Islet precursor cell (in vitro differentiated cells): ENCODE results near the gene DRC1.

ENCODE experiments used
- DNase-seq: peaks from one replicate; pipeline ENCODE4 v3.0.0-alpha.2; 2018

Gene DRC1

DNA sequence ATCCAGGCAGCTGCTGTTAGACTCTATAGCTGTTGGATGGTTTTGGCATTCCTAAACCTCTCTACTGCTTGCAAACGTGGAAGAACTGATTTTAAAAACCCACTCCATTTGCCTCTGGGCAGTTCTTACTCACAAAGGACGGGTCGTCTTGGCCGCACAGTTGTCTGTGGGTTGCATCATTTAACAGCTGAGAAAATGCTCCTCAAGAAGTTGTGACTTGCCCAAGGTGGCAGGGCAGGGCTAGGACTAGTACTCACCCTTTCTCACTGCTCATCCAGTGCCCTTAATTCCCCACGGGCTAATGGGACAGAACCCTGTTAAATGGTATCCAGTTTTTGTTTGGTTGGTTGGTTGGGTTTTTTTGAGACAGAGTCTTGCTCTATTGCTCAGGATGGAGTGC lies 997 bp upstream of the DRC1 start:
- DNase-seq: no peak

DNA sequence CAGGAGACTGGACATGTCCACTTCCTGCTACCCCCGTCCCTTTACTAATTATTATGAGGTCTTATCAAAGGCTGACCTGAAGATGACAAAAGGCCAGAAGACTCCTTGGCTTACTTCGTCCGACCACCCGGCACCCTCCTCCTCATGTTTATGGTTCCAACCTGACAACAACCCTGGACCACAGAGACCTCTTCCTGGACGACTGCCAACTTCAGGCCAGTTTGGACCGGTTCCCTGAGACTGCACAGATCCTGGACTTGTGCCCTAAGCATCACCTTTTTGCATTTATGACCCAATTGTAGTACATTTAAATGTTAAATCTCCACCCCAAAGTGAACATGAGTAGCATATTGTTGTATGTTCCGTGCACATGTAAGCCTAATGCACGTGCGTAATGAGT lies 5.8 kb downstream of the DRC1 start:
- no peak for DNase-seq

DNA sequence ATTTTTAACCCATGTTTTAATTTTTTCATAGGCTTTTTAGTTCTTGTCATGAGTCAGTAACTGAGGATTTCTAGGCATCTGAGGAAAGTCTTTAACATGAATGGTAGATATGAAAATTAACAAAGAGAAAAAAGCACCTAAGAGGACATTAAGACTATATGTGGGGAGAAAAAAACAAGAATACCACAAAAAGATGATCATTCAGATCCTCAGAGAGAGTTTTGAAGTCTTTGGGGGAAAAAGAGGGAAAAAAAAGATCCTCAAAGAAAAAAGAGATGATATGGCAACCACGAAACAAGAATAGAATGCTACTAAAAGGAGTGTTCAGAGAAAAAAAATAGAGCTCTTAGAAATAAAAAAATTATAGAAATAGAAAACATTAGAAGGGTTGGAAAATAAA lies 8.1 kb downstream of the DRC1 start:
- DNase-seq: no peak

DNA sequence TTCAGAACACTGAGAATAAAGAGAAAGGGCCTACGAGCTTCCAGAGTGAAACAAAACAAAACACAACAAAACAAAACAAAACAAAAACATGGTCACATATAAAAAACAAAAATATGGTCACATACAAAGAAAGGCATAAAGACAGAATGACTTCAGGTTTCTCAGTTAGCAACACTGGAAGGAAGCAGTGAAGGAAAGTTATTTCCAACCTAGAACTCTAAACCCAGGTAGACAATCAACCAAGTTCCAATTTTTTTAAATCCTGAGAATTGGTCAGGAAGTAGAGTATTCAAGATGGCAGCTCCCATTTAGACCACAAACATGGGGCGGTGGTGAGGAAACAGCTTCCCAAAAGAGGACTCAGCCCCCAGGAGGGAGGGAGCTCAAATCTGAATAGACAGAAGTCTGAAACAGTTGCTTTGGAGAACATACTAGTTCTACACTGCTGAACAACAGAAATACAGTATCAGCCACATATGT lies 9.1 kb downstream of the DRC1 start:
- no peak for DNase-seq

DNA sequence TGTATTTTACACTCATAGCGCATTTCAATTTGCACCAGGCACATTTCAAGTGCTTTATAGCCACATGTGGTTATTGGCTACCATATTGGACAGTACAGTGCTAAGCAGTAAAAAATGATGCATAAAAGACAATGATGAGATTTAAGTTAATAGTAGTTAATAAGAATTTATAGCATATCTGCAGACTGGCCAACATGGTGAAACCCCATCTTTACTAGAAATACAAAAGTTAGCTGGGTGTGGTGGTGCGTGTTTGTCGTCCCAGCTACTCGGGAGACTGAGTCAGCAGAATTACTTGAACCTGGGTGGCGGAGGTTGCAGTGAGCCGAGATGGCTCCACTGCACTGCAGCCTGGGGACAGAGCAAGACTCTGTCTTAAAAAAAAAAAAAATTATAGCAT lies 9.7 kb downstream of the DRC1 start:
- DNase-seq: no peak

DNA sequence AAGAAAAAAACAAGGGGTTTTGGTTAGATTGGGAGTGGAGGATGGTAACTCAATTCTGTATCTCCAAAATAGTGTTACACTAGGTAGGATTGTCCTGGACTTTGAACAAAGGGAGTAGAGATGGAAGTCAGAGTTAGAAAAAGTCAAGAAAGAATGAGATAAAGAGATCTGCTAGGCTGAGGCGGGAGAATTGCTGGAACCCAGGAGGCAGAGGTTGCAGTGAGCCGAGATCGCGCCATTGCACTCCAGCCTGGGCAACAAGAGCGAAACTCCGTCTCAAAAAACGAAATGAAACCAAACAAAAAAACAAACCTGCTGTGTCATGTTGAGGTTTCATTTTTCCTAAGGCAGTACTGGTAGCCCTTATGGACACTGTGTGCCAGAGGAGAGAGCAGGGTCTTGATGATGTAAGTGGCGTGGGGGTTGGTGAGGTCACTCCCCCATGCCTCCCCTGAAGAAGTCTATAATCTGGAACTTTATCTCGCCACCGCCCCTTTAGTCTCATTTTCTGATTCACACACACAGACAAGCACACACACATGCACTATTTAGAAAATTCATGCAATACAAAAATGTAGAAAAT lies 10.5 kb downstream of the DRC1 start:
- DNase-seq: no peak

DNA sequence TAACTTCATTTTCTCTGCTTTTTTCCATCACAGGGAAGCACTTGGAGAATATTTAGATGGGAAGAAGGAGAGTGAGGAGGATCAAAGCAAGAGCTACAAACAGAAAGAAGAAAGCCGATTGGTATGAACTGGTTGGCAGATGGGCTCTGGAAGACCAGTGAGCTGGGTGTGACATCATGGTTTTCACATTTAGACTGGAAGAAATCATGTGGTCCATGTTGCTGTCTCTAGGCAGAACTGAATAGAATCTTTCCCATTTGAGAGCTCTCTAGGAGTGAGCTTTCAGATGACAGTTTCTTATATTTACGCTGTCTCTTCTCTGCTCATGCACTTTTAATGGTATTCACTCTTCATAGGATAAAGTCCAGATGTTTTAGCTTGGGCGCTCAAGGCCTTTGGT lies 12.6 kb downstream of the DRC1 start:
- DNase-seq: no peak

DNA sequence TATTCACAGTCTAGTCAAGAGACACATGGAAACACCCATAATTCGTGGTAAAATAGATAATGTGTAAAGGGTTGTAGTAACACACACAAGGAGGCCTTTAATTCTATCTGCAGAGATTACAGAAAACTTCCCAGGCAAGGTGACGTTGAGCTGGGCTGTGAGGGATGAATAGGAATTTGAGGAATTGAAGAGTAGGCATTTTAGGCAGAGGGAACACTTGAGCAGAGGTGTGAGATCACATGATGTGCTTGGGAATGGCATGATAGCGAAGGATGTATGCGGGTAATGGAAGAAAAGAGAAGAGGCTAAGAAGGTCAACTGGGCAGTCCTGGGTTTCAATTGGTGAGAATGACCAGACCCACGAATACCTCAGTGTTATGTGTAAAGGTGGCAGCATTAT lies 20.2 kb downstream of the DRC1 start:
- no peak for DNase-seq

DNA sequence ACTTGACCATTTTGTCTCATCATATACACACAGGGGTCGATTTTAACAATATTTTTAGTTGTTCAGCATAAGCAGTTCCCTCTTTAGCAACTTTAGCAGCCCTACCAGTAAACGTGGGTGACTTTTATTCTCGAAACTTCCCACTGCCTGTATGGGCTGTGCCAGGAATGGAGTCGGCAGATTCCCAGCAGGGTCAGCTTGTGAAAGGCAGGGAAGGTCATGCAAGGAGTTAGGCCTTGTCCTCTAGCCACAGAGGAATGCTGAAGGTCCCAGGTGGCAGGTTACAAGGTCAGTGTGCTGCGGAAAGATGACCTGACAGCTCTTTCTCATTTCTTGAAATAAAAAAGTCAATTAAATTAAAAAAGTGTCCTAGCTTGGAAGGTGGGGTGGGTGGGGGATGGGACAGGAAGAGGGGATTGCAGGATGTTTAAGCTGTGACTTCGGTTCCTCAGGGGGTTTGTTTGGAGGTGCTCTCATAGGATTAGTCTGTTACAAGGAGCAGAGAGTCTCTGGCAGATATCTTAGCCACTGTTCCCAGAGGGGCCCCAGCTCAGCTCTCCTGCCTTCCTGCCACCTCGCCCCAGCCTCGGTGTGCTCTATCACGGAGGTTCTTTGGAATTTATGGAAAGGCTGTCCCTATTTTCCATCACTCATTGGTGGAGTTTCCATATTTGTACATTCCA lies 21.4 kb downstream of the DRC1 start:
- no peak for DNase-seq

DNA sequence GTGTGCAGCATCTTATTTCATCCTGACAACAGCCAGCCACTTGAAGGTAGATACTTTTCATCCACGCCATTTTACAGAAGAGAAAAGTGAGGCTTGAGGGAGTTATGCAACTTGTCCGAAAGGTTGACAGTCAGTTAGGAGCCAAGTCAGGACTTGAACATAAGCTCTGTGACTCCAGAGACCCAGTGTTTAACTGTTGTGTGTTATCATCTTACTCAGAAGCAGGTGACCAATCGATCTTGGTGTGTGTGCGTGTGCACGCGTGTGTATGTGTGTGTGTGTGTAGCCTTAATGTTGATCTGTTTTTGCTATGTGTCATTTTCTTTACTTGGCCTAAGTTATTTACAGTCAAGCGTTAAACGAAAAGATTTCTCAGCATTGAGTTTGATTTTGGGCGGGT lies 22.0 kb downstream of the DRC1 start:
- no peak for DNase-seq

DNA sequence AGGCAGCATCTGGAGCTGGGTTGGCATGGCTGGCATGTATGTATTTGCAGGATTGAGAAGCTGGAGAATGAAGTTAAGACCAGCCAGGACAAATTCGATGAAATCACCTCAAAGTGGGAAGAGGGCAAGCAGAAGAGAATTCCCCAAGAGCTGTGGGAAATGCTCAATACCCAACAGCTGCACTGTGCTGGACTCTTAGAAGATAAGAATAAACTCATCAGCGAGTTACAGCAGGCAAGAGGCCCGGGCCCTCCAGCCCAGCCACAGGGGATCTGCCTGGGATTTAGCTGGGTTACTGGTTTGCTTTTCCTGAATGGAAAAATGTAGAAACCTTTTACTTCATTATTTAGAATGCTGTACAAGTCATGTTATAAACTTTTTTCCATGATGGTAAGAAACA lies 22.5 kb downstream of the DRC1 start:
- no peak for DNase-seq

DNA sequence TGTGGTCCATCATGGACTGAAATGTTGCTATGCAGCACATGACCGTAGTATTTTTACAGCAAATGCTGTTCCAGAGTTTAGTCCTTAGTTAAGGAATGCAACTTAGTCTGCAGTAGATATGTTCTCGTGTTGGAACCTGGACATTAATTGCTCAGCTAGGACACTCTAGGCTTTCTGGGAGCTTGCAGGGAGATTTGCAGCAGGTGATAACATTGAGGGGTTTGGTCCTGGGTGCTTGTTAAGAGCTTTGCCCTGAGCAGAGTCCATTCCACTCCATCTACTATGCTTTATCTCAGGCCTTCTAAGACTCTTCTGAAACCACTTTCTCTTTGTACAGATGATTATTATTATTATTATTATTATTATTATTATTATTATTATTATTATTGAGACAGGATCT lies 27.1 kb downstream of the DRC1 start:
- DNase-seq: no peak

DNA sequence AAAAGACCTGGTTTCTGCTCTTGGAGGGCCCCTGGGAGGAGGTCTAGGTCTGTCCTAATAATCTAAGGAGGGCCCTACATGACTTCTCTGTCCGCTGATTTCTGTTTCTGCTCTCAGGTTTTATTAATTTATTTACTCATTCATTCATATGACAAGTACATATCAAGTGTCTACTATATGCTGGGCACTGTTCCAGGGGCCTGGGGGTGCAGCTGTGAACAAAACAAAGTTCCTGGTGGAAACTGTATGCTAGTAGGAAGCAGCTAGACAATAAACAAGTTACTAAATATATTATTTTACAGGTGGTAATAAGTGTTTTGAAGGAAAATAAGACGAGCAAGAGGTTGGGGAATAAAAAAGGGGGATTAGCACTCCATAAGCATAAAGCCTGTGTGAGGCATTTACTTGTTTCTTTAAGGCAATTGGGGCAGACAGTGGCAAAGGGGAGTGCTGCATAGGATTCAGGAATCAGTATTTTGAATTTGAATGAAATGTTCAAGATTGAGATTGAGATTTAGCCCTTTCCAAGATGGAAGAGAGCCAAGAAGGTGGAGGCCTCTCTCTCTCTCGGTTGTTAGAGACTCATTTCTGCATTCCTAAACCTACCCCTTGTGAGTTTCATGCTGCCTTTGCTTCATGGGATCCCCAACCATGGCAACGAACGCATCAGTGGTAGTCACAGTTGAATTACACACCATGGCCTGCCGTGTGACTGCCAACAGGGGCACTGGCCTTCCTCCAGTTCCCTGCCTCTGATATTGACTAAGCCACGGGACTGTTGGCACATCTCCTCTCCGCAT lies 28.3 kb downstream of the DRC1 start:
- DNase-seq: no peak

DNA sequence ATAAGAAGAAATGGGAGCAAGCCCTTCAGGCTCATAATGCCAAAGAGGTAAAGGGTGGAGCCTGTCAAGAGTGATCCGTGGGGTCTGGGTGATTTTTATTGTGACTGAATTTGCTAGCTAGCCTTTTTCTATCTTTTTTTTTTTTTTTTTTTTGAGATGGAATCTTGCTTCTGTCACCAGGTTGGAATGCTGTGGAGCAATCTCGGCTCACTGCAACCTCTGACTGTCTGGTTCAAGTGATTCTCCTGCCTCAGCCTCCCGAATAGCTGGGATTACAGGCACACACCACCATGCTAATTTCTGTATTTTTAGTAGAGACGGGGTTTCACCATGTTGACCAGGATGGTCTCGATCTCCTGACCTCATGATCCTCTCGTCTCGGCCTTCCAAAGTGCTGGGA lies 29.1 kb downstream of the DRC1 start:
- DNase-seq: no peak

DNA sequence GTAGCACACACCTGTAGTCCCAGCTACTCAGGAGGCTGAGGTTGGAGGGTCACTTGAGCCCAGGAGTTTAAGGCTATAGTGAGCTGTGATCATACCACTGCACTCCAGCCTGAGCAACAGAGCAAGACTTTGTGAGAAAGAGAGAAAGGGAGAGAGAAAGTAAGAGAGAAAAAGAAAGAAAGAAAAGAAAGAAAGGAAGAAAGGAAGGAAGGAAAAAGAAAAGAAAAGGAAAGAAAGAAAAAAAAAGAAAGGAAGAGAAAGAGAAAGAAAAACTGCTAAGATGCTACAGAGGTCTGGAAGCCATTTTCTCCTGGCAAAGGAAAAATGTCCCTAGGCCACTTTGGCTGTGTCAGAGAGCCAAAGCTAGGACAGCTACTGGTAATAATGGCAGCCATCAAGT lies 30.6 kb downstream of the DRC1 start:
- no peak for DNase-seq

DNA sequence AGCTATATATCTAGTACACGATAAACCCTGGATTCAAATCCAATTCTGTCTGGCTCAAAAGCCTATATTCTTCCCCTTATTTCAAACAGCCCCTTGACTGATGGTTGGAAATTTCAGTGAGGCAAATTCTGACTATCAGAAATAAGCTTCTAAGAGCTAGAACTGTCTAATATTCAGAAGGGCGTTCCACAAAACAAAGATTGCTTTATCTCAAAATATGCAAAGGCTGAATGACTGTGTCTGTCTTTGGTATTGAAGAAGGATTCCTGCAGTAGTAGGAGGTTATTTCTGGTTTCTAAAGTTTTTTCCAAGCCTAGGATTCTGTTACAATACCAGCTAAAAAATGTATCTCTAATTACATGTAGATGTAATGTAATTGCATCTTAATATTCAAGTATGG lies 31.1 kb downstream of the DRC1 start:
- no peak for DNase-seq

DNA sequence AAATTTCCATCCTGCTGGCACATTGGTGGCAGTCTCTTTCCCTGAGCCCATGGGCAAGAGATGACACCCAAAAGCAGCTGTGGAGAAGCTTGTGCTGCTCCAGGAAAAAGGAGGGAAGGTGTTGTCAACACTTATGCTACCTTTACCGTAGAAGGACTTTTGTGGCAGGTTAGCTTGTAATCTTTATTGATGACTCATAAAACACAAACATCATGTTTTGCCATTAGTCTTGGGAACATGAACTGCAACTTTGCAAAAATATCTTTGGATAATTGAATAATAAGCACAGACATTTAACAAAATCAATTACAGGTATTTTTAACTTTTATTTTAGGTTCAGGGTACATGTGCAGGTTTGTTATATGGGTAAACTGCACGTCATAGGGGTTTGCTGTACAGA lies 33.4 kb downstream of the DRC1 start:
- DNase-seq: no peak

DNA sequence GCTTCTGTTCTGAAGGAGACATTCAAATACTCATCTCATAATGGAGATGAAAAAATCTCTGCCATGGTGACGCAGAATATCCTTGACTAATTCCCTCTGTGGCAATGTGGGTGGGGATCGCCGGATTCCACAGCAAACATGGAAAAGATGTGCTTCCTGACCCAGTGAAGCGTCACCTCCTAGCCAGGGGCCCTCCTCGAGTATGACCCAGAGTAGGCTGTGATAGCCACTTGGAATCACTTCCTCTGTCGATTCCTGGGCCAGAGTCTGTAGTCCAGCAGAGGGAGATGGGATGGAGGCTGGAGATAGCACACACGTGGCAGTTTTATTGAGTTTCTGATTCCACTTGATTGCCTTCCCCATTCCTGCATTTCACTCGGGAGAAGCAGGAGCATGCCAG lies 36.8 kb downstream of the DRC1 start:
- no peak for DNase-seq

DNA sequence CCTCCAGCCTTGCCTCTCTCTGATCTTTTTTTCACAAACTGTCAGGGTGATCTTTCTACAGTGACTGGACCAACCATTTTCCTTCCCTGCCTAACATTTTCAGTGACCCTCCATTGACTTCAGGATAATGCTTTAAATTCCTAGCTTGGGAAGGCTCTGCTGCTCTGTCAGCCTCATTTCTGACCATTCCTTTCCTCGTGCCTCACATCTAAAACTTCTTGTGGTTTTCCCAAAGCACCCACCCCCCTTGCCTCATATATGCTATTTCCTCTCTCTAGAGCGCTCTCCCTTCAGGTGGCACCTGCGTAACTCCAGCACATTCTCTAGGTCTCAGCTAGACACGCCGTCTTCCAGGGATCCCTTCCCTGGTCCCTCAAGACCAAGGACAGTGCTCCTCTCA lies 37.2 kb downstream of the DRC1 start:
- no peak for DNase-seq

DNA sequence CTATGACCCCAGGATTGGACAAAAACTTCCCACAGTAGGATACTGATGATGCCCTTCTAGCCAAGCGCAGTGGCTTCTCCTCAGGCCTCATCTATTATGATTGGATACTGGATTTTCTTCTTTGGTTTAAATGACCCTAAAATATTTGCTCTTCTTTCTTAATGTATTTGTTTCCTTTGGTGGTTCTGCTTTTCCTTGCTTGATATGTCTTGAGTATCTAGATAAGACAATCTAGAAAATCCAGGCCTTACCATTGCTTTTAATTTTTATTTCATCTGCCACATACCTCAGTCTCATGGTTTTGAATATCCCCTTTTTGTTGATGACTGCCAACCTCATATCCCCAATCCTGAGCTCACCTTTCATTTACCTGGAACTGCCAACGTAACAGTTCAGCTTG lies 40.6 kb downstream of the DRC1 start:
- no peak for DNase-seq

DNA sequence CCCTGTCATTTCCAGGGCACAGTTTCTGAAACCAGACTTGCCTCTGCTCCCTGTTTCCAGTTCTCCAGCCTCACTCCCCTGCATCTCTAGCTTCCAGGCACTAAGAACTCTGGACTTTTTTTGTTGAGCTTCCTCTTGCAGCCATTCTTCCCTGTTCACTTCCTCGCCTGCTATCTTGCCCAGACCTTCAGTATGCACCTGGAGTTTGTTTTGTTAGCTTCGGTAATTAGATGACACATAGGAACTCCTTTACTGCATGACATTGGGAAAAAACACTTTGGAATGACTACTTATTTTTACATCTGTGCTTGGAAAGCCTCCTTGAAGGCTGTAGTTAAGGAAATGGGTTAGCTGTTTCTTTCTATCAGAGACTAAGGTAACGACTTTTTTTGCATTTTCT lies 41.0 kb downstream of the DRC1 start:
- no peak for DNase-seq

DNA sequence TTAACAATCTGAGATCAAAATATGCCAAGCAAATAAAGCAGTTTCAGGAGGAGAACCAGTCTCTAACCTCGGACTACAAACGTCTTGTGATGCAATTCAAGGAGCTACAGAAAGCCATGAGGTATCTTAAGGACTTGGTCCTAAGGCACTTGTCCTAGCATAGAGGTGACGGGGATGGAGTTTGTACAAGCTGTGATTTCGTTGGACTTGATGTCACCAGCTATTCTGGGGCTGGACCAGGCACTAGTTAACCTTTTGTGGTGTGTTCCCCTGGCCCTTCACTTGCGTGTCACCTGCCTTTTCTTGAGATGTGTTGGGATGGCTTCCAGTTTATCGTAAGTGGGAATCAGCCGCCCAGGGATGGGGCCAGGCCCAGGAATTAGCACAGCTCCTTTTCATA lies 42.5 kb downstream of the DRC1 start:
- DNase-seq: no peak

DNA sequence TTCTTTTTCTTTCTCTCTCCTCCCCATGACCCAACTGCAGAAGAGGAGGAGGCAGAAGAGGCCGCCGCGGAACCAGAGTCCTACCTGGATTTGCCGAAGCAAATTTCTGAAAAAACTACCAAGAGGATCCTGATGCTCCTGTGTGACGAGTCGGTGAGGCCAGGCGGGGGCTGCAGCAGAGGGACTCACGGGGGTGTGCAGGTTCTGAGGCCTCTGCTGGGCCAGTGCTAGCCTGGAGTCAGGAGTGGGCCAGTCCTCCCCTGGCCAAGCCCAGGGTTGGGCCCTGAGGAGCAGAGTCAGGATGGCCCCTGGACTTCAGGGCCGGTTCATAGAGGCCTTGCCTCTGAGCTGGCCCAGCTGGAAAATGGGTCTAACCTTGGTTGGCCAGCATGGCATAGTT lies 46.9 kb downstream of the DRC1 start:
- DNase-seq: no peak

DNA sequence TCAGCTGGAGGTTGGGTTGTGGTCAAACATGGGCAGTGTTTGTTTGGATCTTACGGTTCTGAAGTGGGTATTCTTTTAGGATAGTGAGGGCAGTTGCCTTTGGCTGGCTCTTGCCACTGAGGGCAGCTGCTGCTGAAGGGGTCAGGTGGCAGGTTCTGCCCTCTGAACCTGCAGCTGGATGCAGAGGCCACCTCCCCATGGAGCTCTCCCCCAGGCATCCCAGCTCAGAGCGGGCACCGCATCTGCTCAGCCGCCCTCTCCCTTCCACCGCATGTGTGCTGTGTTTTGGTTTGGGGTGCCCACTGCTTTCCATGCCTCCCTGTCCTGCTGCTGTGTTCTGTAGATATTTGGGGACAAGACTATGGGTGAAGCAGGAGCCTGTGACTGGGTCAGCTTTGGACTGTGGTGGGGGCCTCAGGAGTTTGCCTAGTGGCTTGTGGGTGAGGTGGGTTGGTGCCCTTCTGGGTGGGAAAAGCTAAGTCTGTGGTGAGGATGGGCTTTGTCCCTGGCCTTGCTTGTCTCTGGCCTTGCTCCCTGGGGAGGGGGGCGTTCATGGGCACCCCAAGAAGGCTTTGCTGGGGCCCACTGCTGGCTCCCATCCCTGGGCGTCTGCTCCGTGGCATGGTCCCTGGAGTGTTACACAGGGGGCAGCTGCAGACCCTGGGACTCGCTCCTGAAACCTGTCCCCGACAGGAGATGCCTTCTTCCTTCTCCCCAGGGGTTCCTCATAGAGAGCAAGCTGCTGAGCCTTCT lies 47.7 kb downstream of the DRC1 start:
- no peak for DNase-seq
